GM18499 (cell line): ENCODE measurements around the gene AKAP1.

Experiments used
- ATAC-seq: cut with Tn5 transposase; IDR thresholded peaks from one replicate; pipeline ENCODE4 v1.9.1; 2021; ENCODE audit warnings: moderate number of reproducible peaks; ENCODE audit not compliant: insufficient read depth, unreplicated experiment

The AKAP1 gene

GRCh38 chr17:57104461-57105175 is 19.6 kb downstream of the AKAP1 start:
- no peak for ATAC-seq

DNA sequence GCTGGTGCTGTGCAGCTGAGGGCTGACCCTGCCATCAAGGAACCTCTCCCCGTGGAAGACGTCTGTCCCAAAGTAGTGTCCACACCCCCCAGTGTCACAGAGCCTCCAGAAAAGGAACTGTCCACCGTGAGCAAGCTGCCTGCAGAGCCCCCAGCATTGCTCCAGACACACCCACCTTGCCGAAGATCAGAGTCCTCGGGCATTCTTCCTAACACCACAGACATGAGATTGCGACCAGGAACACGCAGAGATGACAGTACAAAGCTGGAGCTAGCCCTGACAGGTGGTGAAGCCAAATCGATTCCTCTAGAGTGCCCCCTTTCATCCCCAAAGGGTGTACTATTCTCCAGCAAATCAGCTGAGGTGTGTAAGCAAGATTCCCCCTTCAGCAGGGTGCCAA is 20.5 kb downstream of the AKAP1 start:
- ATAC-seq: no peak

DNA sequence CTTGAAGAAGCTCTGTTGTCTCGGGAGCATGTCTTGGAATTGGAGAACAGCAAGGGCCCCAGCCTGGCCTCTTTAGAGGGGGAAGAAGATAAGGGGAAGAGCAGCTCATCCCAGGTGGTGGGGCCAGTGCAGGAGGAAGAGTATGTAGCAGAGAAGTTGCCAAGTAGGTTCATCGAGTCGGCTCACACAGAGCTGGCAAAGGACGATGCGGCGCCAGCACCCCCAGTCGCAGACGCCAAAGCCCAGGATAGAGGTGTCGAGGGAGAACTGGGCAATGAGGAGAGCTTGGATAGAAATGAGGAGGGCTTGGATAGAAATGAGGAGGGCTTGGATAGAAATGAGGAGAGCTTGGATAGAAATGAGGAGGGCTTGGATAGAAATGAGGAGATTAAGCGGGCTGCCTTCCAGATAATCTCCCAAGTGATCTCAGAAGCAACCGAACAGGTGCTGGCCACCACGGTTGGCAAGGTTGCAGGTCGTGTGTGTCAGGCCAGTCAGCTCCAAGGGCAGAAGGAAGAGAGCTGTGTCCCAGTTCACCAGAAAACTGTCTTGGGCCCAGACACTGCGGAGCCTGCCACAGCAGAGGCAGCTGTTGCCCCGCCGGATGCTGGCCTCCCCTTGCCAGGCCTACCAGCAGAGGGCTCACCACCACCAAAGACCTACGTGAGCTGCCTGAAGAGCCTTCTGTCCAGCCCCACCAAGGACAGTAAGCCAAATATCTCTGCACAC is 21.2 kb downstream of the AKAP1 start:
- ATAC-seq: no peak

DNA sequence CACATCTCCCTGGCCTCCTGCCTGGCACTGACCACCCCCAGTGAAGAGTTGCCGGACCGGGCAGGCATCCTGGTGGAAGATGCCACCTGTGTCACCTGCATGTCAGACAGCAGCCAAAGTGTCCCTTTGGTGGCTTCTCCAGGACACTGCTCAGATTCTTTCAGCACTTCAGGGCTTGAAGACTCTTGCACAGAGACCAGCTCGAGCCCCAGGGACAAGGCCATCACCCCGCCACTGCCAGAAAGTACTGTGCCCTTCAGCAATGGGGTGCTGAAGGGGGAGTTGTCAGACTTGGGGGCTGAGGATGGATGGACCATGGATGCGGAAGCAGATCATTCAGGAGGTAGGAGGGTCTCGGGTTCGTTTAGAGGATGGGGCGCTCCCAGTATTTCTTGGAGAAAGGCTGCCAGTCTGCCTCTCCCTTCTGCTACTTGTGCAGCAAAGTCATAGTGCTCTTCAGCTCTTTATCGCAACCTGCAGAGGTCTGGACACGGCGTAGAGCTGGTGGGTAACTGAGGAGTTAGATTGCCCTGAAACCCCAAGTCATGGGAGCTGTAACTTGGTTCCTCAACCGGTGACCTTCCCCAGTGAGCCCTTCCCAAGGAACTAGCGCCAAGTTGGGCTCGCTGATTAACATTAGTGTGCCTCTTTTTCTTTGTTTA is 21.9 kb downstream of the AKAP1 start:
- ATAC-seq: no peak

DNA sequence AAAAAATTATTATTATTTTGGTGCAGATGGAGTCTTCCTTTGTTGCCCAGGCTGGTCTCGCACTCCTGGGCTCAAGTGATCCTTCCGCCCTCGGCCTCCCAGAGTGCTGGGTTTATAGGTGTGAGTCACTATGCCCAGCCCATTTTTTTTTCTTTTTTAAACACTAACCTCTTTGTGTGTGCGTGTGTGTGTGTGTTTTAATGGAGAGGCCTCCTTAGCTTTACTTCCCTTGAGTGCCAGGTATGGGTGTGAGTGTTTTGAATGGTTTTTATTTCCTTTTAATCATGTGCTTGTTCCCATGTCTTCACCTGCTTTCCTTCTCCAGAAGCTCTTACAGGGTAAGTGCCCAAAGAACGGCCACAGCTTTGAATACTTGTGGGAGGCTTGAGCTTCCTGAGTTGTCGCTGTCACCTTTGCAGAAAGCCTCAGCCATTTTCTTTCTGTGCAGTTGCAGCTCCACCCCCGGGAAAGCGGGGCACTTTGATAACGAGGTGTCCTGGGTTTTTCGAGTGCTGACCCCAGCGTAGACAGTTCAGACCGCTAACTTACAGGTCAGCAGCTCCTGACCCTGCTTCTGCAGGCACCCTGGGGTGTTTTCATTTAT is 22.6 kb downstream of the AKAP1 start:
- ATAC-seq: no peak

DNA sequence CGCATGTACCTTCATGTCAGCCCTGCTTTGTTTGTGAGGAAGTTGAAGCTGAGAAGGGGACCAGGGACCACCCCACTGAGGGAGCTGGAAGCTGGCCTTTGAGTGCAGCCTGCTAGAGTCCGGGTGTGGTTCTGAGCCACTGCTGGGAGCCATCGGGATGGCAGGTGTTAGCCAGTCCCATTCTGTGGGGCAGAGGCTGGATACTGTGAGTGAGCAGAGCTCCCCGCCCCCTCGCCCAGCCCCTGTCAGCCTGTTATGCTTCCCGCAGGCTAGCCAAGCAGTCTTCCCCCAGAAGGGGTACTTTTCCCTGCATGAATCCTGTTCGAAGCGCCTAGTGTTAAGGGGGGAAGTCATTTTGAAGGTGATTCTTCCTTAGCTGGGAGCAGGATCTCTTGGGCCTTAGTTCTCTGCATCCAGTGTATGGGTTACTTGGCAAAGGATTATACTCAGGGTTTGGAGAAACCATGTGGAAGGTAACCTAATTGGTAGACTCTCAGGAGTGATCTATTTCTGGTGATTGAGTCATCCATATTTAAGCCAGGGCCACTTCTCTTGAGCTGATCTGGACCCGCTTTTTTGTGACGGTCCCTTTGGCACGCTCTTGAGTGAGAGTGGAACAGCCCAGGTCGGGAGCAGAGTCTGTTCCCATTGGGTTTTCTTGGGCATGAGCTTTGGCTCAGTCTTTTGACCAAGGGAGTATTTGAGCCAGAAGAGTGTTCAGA is 23.8 kb downstream of the AKAP1 start:
- no peak for ATAC-seq

- ATAC-seq: no peak
Measured at GRCh38 chr17:57109393-57110151, 24.5 kb downstream of the AKAP1 start.

DNA sequence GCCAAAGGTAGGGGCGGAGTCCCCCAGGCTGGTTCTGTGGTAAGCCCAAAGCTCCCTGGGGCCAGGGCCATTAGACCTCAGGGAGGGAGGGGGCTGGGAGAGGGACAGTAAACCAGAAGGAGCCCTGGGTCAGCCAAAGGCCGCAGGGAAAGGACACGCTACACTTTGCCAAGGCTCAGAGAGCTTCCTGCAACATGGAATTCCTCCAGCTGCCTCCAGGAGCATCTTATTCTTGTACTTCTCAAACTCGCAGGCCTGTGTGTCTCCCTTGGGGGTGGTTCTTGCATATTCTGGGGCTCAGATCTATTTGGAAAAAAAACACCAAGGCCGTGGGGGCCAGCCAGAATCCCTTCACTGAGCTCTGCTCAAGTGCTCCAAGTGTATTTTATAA is 25.1 kb downstream of the AKAP1 start:
- no peak for ATAC-seq

- ATAC-seq: no peak
Measured at GRCh38 chr17:57110579-57111325, 25.7 kb downstream of the AKAP1 start.

- no peak for ATAC-seq
Measured at GRCh38 chr17:57111386-57111785, 26.3 kb downstream of the AKAP1 start.

- no peak for ATAC-seq
Measured at GRCh38 chr17:57113011-57113410, 28.0 kb downstream of the AKAP1 start.

- ATAC-seq: no peak
Measured at GRCh38 chr17:57113656-57114055, 28.6 kb downstream of the AKAP1 start.

- ATAC-seq: no peak
Measured at GRCh38 chr17:57114085-57114673, 29.1 kb downstream of the AKAP1 start.

DNA sequence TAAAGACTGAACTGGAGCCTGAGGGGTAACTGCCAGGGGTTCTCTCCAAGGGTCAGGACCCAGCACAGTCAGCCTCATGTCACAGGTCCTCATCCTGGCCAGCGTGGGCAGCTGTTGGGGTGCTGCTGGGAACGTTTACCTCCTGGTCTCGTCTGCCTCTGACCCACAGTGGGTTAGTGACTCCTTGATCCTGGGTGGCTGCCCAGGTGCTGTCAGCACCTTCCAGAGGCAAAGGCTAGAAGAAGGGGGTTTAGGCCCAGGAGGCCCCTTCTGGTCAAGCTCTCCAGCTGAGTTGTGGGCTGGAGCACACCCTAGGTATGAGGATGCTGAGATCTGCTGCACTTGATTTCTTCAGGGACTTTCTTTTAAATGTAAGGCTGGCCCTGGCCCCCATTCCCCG is 30.3 kb downstream of the AKAP1 start:
- ATAC-seq: no peak

GRCh38 chr17:57115916-57116315 is 30.9 kb downstream of the AKAP1 start:
- ATAC-seq: no peak

GRCh38 chr17:57117798-57118197 is 32.8 kb downstream of the AKAP1 start:
- ATAC-seq: no peak

GRCh38 chr17:57120814-57121213 is 35.8 kb downstream of the AKAP1 start:
- ATAC-seq: no peak

GRCh38 chr17:57121308-57122042 is 36.4 kb downstream of the AKAP1 start:
- ATAC-seq: no peak
